GM21825 (cell line): Measurements from ENCODE around the gene CNTRL.
"Not testable (repeated sequence)": the region's sequence is repeated elsewhere in the genome, so short reads cannot be mapped to it uniquely, and the experiment has no call there.

Experiments
- ATAC-seq: cut with Tn5 transposase; IDR thresholded peaks from one replicate; pipeline ENCODE4 v1.9.1; 2021; ENCODE audit warnings: mild to moderate bottlenecking, moderate library complexity; ENCODE audit not compliant: unreplicated experiment

Gene CNTRL

DNA sequence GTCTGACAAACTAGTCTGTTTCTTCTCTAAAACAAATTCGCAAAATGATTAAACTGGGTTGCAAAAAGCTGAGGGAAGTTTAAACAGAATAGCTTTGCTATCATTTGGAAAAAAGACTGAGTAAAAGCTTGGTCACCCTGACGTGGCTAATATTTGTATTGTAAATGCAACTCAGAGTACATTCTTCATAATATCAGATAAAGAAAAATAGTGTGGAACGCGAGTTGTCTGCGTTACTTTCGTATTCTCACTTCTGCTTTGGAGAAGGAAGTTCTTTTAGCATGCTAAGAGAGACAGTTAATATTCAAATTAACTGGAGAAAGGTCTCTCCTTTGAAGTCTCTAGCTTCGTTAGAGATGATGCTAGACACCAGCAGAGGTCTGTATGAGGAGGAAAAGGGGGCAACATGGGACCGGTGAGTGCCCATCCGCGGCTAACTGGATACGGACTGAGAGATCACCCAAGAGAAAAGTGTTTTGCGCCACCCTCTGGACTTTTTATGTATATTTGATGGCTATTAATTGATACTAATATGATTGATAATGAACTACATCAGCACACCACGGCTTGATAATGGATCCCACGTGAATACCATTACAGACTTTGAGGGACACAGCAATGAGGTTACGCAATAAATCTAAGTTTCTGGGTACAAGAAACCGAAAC is 2.9 kb upstream of the CNTRL start:
- ATAC-seq, result peak; percentile 44

DNA sequence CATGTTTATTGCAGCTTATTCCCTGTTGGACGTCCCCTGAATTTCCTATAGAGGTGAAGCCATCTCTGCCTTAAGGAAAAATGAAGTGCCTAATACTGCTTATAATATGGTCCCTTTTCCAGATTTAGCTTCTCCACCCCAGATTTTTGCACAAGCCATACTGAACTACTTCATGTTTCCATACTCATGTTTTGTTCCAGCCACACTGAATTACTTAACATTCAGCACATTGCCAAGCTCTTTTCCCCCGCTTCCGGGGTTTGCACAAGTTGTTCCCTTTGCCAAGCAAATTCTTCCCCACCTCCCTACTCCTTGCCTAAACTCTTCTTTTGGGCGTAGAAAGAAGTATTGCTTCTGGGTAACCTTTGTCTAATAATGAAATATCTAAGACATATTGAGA is 1.7 kb upstream of the CNTRL start:
- ATAC-seq, result no peak

DNA sequence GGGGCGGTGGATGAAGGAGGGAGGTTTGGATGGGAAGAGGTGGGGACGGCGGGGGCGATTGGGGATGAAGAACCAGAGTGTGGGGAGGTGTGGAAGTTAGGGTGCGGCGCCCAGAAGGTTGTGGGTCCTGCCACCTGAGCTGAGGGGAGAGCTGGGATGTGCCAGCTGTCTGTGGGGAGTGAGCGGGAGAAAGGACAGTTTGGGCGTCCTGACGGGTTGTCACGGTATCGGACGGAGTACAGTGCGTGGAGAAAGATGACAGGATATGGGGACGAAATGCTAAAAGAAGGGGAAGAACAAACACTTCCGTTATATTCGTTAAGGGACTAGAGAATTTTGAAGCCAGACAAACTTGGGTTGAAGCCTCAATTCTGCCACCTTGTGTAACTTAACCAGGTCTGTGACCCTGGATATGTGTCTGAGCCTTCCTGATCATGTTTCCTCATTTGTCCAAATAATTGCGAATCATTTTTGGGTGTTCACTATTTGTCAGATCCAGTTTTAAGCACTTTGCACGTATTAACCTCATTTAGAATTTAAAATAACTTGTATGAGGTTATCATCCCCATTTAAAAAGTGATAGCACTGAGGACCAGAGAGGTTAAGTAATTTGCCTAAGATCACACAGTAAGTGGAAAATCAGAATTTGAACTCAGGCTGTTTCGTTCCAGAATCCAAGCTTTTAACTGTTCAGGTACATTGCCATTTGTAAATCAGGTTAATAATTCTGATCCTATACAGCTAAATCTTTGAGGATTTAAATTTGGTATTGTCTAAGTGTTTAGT is 689 bp downstream of the CNTRL start:
- ATAC-seq, result peak; percentile 1

DNA sequence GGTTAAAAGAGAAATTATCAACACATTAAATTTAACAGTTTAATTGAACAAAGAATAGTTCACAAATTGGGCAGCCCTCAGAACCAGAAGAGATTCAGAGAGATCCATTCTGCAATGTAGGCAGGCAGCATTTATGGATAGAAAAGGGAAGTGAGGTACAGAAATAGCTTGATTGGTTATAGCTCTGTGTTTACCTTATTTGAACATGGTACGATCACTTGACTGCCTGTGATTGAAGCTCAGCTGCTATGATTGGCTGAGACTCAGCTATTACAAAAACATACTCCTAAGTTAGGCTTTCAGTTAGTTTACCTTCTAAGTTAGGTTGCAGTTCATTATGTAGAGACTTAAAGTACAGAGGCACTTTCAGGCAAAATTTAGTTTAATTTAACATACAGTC is 7.3 kb downstream of the CNTRL start:
- ATAC-seq, result no peak

DNA sequence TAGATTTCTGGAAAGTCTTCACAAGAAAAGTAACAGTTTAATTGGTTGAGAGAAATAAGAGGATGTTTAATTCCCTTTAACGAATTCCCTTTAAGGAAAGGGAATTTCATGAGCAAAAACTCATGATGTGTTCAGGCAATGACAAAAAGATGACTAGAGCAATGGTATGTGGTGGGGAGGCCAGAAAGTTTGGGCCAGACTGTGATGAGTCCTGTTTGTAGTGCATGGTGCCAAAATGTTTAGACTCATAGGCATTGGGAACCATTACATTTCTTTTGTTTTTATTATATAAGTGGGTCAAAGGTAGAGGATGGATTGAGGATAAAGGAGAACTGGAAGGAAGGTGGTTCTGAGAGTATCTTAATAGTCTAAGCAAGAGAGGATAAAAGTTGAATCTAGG is 10.9 kb downstream of the CNTRL start:
- no peak for ATAC-seq

DNA sequence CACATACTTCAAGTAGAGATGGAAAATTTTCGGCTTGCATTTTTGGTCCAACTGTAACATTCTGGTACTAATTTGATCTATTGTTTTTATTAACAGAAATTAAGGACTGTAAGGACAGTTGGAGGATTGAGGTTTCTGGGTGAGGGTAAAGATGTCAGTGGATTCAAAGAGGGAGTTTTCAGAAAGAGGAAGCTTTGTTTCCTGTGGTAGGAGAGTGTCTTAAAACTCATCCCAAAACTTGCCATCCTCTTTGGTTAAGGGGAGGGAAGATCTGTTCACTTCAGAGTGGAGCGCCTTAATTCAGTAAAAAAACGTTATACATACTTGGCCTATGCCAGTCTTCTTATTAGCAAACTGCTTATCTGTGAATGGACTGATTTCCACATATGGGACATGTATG is 13.8 kb downstream of the CNTRL start:
- no peak for ATAC-seq

DNA sequence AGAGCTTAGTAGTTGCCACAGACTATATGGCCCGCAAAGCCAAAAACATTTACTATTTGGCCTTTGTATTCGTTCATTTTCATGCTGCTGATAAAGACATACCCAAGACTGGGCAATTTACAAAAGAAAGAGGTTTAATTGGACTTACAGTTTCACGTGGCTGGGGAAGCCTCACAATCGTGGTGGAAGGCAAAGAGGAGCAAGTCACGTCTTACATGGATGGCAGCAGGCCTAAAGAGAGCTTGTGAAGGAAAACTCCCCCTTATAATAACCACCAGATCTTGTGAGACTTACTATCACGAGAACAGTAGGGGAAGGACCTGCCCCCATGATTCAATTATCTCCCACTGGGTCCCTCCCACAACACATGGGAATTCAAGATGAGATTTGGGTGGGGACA is 16.0 kb downstream of the CNTRL start:
- not testable (repeated sequence) for ATAC-seq

DNA sequence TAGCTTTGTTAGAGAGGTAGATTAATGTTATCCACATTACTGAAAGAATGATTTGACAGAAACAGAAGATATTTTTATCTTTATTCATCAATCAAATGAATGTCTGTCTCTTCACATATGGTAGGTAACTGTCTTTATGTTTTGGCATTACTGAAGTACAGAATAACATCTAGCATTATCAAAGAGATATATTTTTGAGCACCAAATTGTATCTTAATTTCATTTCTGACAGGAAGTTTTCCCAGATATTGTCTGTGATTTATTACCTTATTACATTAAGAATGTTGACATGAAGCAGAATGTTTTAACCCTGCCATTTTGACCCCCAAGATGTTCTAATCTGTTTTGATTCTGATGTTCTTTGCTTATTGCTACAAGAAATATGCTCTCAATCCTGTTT is 20.3 kb downstream of the CNTRL start:
- no peak for ATAC-seq

DNA sequence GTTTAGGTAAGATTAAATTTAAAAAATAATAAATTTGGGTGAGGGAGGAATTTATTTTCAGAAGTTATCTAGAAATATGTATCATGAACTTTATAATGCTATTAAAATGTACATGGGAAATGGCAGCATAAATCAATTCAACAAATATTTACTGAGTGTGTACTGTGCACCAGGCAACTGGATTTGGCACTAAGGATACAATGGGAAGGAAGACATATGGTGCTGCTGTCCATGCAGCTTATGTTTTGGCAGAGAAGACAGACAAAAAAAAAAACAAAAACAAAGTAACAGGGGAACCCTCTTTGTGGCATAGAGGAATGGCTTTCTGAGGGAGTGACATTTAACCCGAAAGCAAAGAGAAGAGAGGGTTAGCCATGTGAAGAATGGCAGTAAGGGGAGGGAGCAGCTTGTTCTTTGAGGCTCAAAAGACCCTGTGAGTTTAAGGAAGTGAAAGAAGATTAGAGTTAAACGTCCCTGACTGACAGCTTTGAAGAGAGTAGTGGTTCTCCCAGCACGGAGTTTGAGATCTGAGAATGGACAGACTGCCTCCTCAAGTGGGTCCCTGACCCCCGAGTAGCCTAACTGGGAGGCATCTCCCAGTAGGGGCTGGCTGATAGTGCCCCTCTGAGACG is 23.9 kb downstream of the CNTRL start:
- no peak for ATAC-seq

DNA sequence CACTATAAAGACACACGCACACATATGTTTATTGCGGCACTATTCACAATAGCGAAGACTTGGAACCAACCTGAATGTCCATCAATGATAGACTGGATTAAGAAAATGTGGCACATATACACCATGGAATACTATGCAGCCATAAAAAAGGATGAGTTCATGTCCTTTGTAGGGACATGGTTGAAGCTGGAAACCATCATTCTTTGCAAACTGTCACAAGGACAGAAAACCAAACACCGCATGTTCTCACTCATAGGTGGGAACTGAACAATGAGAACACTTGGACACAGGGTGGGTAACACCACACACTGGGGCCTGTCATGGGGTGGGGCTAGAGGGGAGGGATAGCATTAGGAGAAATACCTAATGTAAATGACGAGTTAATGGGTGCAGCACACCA is 29.3 kb downstream of the CNTRL start:
- ATAC-seq, result not testable (repeated sequence)

DNA sequence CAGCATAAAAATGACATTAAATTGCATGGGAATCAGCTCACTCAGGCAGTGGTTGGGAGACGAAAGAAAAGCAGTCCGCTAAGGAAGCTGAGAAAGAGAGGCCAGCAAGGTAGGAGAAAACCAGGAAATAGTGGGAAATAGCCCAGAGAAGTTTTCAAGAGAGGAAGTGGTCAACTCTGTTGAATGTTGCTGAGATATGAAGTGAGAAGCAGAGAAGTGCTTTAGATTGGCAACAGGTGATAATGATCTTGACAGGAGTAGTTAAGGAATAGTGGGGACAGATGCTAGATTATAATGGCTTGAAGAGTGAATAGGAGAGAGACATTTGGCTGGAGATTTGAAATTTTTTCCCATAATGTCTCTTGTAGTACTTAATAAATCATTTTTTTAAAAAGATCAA is 30.8 kb downstream of the CNTRL start:
- no peak for ATAC-seq

DNA sequence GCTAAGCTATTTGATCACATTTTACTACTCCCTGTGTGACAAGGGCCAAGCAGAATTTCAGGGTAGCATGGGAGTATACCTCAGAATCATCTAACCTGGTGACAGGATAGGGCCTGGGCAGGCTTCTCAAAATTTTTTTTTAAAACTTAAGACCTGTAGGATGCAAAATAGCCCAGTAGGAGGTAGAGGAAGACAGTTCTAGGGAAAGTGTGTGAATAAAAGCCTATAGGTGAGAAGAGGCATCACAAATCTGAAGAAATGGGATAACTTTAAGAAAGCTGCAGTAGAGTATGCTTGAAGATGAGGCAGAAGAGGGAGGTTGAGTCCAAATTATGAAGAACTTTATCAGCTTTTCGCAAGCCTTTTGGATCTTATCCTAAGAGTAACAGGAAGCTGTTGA is 32.3 kb downstream of the CNTRL start:
- ATAC-seq, result no peak

DNA sequence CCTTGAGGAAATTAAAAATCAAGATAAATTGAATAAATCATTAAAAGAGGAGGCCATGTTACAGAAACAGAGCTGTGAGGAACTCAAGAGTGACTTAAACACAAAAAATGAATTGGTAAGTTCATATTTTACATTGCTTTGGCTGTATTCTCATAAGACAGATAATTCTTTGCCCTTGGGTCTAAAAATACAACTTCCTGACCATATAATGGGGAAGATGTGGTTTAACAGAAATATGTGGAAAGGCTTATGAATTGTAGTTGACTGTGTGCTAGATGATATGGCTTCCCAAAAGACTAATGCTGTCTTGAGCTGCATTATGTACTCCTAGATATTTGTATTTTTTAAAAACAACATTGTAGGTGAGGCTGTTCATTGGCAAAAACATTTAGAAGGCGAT is 33.1 kb downstream of the CNTRL start:
- ATAC-seq, result no peak

DNA sequence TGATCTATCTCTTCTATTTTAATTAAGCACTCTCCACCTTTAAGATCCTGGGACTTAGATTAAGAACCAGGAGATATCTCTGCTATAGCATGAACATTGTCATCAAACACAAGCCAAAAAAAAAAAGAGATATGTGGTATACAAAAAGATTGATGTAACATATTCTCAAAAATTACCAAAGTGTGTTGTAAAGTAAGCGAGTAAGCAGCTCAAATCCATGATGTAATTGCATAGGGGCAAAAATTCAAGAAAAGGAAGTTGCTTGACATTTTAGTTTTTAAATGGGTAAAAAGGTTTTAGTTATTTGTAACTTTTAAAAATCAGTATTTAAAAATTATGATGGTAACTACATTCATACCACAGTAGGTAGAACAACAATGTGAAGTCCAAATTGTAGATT is 40.7 kb downstream of the CNTRL start:
- ATAC-seq, result no peak

DNA sequence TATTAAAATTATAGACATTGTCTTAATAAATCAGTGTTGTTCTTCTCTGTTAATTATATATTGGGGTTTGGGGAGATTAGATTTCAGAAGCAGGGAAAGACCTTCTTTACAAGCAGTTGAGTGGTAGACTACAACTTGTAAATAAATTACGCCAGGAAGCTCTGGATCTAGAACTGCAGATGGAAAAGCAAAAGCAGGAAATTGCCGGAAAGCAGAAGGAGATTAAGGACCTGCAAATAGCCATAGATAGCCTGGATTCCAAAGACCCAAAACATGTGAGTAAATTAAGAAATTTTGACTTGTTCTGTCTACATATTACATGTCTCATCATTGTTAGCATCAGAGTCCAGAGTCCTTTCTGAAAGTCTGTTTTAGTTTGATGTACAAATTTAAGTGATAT is 43.5 kb downstream of the CNTRL start:
- ATAC-seq, result no peak

DNA sequence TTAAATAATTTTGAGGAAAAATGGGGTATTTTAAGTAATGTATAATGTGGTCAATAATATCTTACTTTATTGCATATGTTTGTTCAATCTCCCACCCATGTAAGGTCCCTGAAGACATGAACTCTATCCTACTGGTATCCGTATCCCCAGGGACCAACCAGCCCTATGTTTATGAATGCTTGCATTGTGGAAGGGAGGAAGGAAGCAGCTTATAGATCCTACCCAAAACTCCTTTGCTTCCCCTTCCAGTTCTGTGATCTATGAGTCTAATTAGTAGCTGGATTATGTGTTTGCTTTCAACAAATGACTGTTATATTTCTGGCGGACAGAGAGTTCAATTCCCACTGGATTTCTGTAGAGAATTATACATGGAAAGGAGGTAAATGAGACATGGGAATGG is 45.6 kb downstream of the CNTRL start:
- ATAC-seq, result no peak

DNA sequence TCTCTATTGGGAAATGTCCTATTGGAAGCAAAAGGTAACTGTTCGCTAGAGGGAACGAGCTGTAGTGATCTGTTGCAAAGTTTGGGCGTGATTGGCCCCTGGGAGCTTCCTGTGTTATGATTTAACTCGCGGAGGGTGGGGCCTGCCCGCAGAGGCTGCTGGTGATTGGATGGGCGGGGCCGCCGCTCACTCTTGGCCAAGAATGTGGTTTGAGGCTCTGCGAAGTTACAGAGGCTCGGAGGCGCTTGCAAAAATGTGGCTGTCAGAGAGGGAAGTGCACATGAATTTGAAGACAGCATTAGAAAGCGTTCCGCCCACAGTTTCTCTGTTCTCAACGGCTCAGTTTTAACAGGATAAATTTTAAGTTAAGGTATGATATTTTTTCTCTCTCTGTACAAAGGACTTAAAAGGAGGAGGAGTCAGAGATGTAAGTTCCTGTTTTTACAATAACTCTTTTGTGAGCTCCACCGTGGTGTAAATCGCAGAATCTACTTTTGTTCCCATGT is 46.9 kb downstream of the CNTRL start:
- ATAC-seq, result peak; percentile 98

DNA sequence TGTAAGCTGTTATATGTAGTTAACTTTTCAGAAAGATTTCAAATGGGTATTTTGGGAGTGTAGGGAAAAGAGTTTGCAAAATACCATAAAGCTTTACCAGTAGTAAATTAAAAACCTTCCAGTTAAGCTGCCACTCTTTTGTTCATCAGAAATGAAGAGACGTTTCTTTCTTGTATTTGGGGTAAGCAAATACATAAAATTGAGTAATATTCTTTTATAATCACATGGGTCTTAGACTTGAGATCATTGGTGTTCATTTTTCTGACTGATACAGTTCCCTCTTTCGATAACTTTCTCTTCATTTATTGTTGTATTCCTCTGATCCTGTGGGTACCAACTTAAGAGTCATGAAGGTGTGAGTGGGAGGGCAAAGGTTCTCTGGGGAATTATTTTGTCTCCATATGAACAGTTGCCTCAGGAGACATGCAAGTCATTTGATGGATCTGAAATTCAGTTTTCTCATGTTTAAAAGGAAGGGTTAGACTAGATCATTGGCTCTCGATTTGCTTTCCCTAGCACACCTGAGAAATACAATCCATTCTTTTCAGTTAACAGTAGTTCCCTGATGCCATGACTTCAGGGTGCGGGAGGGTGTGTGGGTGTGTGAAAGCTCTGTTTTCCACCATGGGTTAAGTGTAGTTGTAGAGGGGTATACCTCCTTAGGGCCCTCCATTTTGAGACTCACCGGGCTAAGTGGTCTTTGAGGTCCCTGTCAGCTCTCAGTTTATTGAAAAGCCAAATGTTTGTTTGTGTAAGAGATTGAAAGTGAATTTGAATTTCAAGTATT is 47.7 kb downstream of the CNTRL start:
- ATAC-seq, result no peak

DNA sequence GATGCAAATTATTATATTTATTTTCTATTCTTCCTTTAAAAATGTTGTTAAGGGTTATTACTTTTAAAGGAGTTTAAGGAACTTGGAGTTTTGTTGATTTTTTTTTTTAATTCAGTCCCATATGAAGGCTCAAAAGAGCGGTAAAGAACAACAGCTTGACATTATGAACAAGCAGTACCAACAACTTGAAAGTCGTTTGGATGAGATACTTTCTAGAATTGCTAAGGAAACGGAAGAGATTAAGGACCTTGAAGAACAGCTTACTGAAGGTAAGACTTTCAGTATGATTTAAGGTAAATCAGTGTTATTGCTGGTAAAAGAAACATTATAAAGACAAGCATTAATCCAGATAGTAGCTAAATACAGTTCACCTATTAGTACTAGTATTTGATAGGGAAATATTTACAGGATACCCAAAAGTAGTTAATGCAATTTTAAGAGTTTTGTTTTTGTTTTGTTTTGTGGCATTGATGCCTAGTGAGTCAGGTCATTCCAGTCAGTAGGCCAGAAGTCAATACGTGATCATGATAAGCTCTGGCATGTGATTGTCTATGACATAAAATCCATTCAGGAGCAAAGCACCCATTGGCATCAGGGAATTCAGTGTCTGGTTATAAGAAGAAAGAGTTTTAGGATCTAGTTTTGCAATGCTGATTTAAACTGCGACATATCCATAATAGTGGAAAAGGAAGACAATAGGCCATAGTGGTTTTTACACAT is 49.2 kb downstream of the CNTRL start:
- no peak for ATAC-seq

DNA sequence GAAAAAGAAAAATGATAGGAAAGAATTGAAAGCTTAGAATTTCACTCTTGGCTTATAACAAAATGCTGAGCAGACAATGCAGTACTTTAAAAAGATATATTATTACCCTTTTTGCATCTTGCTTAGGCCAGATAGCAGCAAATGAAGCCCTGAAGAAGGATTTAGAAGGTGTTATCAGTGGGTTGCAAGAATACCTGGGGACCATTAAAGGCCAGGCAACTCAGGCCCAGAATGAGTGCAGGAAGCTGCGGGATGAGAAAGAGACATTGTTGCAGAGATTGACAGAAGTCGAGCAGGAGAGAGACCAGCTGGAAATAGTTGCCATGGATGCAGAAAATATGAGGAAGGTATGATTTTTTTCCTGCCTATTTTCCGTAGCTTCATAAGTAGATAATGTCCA is 50.8 kb downstream of the CNTRL start:
- no peak for ATAC-seq

DNA sequence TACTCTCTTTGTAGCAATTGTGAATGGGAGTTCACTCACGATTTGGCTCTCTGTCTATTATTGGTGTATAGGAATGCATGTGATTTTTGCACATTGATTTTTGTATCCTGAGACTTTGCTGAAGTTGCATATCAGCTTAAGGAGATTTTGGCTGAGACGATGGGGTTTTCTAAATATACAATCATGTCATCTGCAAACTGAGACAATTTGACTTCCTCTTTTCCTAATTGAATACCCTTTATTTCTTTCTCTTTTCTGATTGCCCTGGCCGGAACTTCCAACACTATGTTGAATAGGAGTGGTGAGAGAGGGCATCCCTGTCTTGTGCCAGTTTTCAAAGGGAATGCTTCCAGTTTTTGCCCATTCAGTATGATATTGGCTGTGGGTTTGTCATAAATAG is 54.6 kb downstream of the CNTRL start:
- ATAC-seq, result not testable (repeated sequence)
